ENCODE data around the gene CD52.
"Not testable (repeated sequence)": the region's sequence is repeated elsewhere in the genome, so short reads cannot be mapped to it uniquely, and the experiment has no call there.

GRCh38 chr1:26329380-26329779 is 11.6 kb downstream of the CD52 start:
- not testable (repeated sequence) for TF ChIP-seq POLR2A (IDR thresholded peaks at IDR 0.05; ENCODE audit: low read depth, low read length); MAFK (IDR thresholded peaks at IDR 0.05; ENCODE audit: low read depth, low read length); CTCF (conservative IDR thresholded peaks at IDR 0.05; ENCODE audit: low read depth, low read length); BHLHE40 (IDR thresholded peaks at IDR 0.05; ENCODE audit: low read depth, low read length); FOS (IDR thresholded peaks at IDR 0.05; ENCODE audit: low read depth, low read length); RAD21 (IDR thresholded peaks at IDR 0.05; ENCODE audit: low read length); ELK1 (IDR thresholded peaks at IDR 0.05; ENCODE audit: borderline replicate concordance, low read depth, low read length)
